Measurements from ENCODE around the gene SLC7A10. TPM values are rescaled to one million over a fixed set of nuclear protein-coding genes. Genes with fewer than 3 reads are reported as not detected.
"Not testable (repeated sequence)": the region's sequence is repeated elsewhere in the genome, so short reads cannot be mapped to it uniquely, and the experiment has no call there.

The SLC7A10 gene
- total RNA-seq, 1 donor from 2014 or later = not detected

DNA sequence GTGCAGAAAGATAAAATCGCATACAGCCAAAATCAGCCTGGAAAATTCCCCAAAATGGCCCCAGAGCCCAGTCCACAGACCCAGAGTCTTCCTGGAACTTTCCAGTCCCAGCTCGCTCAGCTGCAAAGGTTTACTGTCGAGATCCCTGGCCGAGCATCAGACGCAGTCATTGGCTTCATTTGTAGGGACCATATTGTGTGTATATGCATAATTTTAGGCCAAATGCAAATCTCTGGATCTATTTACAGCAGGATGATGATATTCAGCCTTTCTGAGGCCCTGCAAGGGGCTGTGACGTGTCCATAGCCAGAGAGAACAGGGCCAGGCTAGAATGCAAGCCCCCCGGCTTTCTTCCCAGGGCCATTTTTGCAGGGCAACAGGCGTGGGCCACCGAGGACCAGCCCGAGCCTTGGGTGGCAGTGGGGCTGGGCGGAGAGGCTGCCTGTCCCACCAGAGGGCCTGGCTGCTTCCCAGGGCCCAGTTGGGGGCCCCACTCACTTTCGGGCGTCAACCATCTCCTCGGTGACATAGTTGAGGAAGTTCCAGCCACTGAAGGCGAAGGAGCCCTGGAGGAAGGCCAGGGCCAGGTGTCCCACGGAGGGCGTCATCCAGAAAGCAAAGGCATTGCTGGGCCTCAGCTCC, 13.7 kb downstream of the SLC7A10 start:
- Mint-ChIP-seq H3K4me1 (ENCODE audit: low read depth, unreplicated experiment) (peaks cover 2% of the 10 kb centered on the region), H3K36me3 (ENCODE audit: unreplicated experiment) (no peaks in the 10 kb centered on the region), H3K27ac (ENCODE audit: unreplicated experiment) (no peak overlapping the region), H3K27me3 (ENCODE audit: unreplicated experiment) (peaks cover 5% of the 10 kb centered on the region), H3K4me3 (ENCODE audit: unreplicated experiment) (no peak overlapping the region), H3K9me3 (ENCODE audit: unreplicated experiment) (no peaks in the 10 kb centered on the region)
- TF ChIP-seq, protein P1, sequence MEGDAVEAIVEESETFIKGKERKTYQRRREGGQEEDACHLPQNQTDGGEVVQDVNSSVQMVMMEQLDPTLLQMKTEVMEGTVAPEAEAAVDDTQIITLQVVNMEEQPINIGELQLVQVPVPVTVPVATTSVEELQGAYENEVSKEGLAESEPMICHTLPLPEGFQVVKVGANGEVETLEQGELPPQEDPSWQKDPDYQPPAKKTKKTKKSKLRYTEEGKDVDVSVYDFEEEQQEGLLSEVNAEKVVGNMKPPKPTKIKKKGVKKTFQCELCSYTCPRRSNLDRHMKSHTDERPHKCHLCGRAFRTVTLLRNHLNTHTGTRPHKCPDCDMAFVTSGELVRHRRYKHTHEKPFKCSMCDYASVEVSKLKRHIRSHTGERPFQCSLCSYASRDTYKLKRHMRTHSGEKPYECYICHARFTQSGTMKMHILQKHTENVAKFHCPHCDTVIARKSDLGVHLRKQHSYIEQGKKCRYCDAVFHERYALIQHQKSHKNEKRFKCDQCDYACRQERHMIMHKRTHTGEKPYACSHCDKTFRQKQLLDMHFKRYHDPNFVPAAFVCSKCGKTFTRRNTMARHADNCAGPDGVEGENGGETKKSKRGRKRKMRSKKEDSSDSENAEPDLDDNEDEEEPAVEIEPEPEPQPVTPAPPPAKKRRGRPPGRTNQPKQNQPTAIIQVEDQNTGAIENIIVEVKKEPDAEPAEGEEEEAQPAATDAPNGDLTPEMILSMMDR (IDR thresholded peaks at IDR 0.05; ENCODE audit: partially characterized antibody, unreplicated experiment) = no peak
- DNase-seq = no peak

DNA sequence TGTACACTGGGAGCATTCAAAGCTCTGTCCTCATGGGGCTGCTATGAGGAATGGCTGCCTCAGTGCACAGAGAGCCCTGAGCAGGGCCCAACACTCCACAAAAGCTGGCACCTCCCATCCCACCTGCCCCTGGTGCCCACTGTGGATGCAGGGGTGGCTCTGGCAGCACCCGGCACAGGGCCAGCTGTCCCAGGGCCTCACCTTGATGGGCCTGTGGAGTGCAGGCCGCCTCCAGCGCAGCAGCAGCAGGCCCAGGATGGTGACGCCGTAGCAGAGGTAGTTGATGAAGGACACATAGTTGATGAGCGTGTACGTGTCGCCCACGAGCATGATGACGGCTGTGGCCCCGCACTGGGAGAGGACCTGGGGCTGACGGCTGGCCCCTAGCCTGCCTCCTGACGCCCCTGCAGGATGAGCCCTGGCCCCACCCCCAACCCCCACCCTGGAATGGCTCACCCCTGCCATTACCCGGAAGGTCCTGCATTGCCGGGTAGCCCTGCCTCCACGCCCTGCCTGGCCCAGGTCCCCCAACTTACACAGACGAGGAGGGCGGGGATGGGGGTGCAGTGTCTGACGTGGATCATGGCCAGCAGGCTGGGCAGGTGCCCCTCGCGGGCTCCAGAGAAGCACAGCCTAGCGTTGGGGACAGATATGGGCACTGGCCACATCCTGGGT, 15.2 kb downstream of the SLC7A10 start:
- DNase-seq = no peak
- Mint-ChIP-seq H3K4me1 (ENCODE audit: low read depth, unreplicated experiment) (peaks cover 2% of the 10 kb centered on the region), H3K27me3 (ENCODE audit: unreplicated experiment) (peaks cover 5% of the 10 kb centered on the region), H3K9me3 (ENCODE audit: unreplicated experiment) (no peaks in the 10 kb centered on the region), H3K27ac (ENCODE audit: unreplicated experiment) (no peak overlapping the region), H3K4me3 (ENCODE audit: unreplicated experiment) (no peak overlapping the region), H3K36me3 (ENCODE audit: unreplicated experiment) (no peaks in the 10 kb centered on the region)
- TF ChIP-seq, protein P1 (IDR thresholded peaks at IDR 0.05; ENCODE audit: partially characterized antibody, unreplicated experiment) = no peak

DNA sequence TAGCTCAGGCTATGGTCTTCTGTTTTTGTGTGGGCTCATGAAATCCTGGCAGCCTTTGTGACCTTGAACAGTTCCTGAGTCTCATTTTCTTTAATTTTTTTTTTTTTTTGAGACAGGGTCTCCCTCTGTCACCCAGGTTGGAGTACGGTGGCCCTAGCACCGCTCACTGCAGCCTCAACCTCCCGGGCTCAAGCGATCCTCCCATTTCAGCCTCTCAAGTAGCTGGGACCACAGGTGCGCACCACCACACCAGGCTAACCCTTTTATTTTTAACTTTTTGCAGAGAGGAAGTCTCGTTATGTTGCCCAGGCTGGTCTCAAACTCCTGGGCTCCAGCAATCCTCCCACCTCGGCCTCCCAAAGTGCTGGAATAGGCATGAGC, 15.8 kb downstream of the SLC7A10 start:
- not testable (repeated sequence) for H3K4me3 Mint-ChIP-seq (ENCODE audit: unreplicated experiment); H3K4me1 Mint-ChIP-seq (ENCODE audit: low read depth, unreplicated experiment); H3K9me3 Mint-ChIP-seq (ENCODE audit: unreplicated experiment); H3K27me3 Mint-ChIP-seq (ENCODE audit: unreplicated experiment); H3K27ac Mint-ChIP-seq (ENCODE audit: unreplicated experiment); H3K36me3 Mint-ChIP-seq (ENCODE audit: unreplicated experiment); DNase-seq

DNA sequence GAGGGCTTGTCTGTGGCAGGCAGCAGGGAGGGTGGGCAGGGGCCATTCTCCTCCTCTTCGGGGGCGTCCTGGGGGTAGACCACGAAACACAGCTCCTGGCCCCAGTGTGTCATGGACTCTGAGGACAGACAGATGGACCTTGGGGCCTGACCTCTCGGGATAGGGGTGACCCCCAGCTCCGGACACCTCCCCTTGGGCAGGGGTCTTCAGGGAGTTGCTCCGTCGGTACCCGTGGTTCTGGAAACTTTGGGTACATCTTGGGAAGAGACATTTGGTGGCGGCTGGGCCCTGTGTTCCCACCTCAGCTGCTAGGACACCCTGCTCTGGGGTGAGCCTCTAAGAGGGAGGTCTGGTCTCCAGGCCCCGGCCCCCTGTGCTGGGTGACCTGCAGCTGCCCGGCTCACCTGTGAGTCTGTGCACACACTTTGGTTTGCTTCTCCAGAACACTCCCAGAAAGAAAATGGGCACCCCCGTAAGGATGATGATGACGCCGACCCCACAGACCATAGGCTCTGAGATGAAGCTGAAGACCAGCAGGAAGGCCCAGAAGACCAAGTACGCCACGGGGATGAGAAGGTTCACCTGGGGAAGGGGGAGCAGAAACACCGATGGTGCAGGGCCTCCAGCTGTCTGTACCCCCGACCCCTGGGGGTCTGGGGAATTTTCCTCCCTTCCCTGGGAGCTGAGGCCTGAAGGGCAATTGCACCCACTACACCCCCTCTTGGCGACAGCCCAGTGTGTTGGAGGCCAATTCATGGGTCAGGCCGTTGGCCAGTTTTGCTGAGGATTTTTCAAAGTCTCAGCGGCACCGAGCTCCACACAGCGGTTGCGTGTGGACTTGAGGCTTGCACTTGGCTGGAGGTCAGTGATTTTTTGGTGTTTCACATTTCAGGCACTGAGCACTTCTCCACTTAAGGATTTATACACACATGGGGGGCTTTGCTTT, 16.5 kb downstream of the SLC7A10 start:
- DNase-seq = no peak
- TF ChIP-seq, protein P1 (IDR thresholded peaks at IDR 0.05; ENCODE audit: partially characterized antibody, unreplicated experiment) = no peak
- Mint-ChIP-seq H3K9me3 (ENCODE audit: unreplicated experiment) (no peaks in the 10 kb centered on the region), H3K27me3 (ENCODE audit: unreplicated experiment) (peaks cover 3% of the 10 kb centered on the region), H3K4me1 (ENCODE audit: low read depth, unreplicated experiment) (no peaks in the 10 kb centered on the region), H3K4me3 (ENCODE audit: unreplicated experiment) (no peak overlapping the region), H3K36me3 (ENCODE audit: unreplicated experiment) (no peaks in the 10 kb centered on the region), H3K27ac (ENCODE audit: unreplicated experiment) (no peak overlapping the region)

DNA sequence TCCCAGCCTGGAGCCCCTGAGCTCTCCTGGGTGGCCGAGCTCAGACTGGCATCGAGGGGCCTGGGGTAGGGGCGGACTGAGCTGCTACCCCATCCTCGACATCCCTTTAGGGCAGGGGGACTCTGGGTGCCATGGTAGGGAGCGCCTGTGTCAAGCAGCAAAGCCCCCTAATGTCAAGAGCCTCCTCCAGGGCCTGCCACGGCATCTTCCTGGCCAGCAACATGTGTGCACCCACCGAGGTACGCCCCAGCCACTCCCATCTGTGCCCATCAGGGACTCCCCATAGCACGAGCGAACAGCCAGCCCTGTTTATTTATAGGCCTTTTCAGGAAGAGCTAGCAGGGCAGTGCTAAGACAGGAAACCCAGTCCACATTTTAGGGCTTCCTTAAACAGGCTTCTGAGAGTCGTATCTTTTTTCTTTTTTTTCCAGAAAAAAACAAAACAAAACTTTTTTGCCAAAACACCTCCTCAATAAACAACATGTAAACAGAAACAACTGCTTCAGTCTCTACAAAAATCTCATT, 17.2 kb downstream of the SLC7A10 start:
- Mint-ChIP-seq H3K27me3 (ENCODE audit: unreplicated experiment) (peaks cover 3% of the 10 kb centered on the region), H3K4me1 (ENCODE audit: low read depth, unreplicated experiment) (no peaks in the 10 kb centered on the region), H3K9me3 (ENCODE audit: unreplicated experiment) (no peaks in the 10 kb centered on the region), H3K4me3 (ENCODE audit: unreplicated experiment) (no peak overlapping the region), H3K36me3 (ENCODE audit: unreplicated experiment) (no peaks in the 10 kb centered on the region), H3K27ac (ENCODE audit: unreplicated experiment) (no peak overlapping the region)
- TF ChIP-seq, protein P1 (IDR thresholded peaks at IDR 0.05; ENCODE audit: partially characterized antibody, unreplicated experiment) = no peak
- no peak for DNase-seq
